ENCODE data around the gene KCNMB3. TPM values are rescaled to one million over a fixed set of nuclear protein-coding genes. Genes with fewer than 3 reads are reported as not detected.
A peak's percentile ranks its signal among the peaks of the same experiment; 100 is the strongest.

The KCNMB3 gene
- total and polyA plus RNA-seq, 2 experiments from 2014 or later, result 2.6 to 3.5 TPM

DNA sequence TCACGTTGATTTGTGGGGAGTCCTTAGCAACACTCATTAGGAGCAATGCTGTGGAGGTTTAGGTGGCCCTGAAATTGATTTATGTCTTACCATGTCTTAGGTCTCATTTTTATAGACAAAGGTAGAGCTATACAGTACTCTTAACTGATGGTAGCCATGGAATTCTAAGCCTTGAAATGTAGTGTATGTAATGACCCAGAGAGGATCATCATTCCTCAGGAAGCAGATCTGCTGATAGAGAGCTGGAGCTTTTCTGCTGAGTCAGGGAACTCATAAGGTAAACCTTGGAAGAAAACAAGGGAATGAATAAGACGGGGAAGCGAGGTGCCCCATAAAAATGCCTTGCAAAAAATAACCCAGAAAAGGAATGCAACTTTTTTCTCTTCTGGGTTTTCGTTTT, 37.9 kb upstream of the KCNMB3 start:
- Histone ChIP-seq H3K9me3 (ENCODE audit: low read depth) (no peaks in the 10 kb centered on the region), H3K36me3 (replicated peaks; ENCODE audit: insufficient read depth, low read depth) (no peaks in the 10 kb centered on the region), H2AFZ (no peak overlapping the region), H3K27ac (no peak overlapping the region), H3K9me2 (replicated peaks; ENCODE audit: insufficient read depth) (no peaks in the 10 kb centered on the region), H3K4me1 (ENCODE audit: insufficient read depth) (no peaks in the 10 kb centered on the region), H3K4me3 (no peak overlapping the region), H4K20me1 (ENCODE audit: insufficient read depth, poor library complexity, severe bottlenecking) (no peaks in the 10 kb centered on the region), H3K79me2 (no peaks in the 10 kb centered on the region), H3K4me2 (no peak overlapping the region), H3K27me3 (no peaks in the 10 kb centered on the region)
- TF ChIP-seq EZH2phosphoT487 (IDR thresholded peaks at IDR 0.05; ENCODE audit: low read depth, severe bottlenecking, unreplicated experiment) (no peak), EZH2 (IDR thresholded peaks at IDR 0.05; ENCODE audit: borderline replicate concordance) (no peak)
- TF ChIP-seq, protein P1, sequence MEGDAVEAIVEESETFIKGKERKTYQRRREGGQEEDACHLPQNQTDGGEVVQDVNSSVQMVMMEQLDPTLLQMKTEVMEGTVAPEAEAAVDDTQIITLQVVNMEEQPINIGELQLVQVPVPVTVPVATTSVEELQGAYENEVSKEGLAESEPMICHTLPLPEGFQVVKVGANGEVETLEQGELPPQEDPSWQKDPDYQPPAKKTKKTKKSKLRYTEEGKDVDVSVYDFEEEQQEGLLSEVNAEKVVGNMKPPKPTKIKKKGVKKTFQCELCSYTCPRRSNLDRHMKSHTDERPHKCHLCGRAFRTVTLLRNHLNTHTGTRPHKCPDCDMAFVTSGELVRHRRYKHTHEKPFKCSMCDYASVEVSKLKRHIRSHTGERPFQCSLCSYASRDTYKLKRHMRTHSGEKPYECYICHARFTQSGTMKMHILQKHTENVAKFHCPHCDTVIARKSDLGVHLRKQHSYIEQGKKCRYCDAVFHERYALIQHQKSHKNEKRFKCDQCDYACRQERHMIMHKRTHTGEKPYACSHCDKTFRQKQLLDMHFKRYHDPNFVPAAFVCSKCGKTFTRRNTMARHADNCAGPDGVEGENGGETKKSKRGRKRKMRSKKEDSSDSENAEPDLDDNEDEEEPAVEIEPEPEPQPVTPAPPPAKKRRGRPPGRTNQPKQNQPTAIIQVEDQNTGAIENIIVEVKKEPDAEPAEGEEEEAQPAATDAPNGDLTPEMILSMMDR (IDR thresholded peaks at IDR 0.05; ENCODE audit: poor library complexity), result no peak
- WGBS (ENCODE audit: low lambda C conversion rate, missing lambda C conversion rate), result 56% methylated on average over 4 of the region's 4 CpGs
- peak; percentile 54 for DNase-seq (ENCODE audit: low spot score)

DNA sequence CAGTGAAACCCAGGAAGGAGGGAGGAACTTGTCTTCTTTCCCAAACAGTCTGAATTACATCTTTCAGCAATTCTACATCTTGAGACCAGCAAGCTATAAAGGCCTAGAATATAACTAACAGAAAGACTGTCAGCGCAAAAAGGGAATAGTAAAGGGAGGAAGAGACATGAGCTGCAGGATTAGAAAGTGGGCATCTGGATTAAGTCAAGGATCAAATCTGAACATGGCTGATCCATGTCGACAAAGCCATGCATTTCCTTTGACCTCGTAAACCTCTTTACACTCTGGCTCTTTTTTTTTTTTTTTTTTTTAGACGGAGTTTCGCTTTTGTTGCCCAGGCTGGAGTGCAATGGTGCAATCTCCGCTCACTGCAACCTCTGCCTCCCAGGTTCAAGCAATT, 35.4 kb upstream of the KCNMB3 start:
- peak overlapping the region; percentile 52 for H3K4me2 ChIP-seq
- WGBS (ENCODE audit: low lambda C conversion rate, missing lambda C conversion rate), result 66% methylated on average over 6 of the region's 6 CpGs
- DNase-seq (ENCODE audit: low spot score), result no peak
- no peaks in the 10 kb centered on the region for H3K4me1 ChIP-seq (ENCODE audit: insufficient read depth)
- no peak overlapping the region for H2AFZ ChIP-seq
- H3K27ac ChIP-seq, result no peak overlapping the region
- H4K20me1 ChIP-seq (ENCODE audit: insufficient read depth, poor library complexity, severe bottlenecking), result no peaks in the 10 kb centered on the region
- no peaks in the 10 kb centered on the region for H3K36me3 ChIP-seq (replicated peaks; ENCODE audit: insufficient read depth, low read depth)
- H3K27me3 ChIP-seq, result no peaks in the 10 kb centered on the region
- H3K9me2 ChIP-seq (replicated peaks; ENCODE audit: insufficient read depth), result no peaks in the 10 kb centered on the region
- no peak for TF ChIP-seq EZH2phosphoT487 (IDR thresholded peaks at IDR 0.05; ENCODE audit: low read depth, severe bottlenecking, unreplicated experiment)
- no peak for TF ChIP-seq EZH2 (IDR thresholded peaks at IDR 0.05; ENCODE audit: borderline replicate concordance)
- TF ChIP-seq, protein P1 (IDR thresholded peaks at IDR 0.05; ENCODE audit: poor library complexity), result no peak
- no peak overlapping the region for H3K4me3 ChIP-seq
- H3K79me2 ChIP-seq, result no peaks in the 10 kb centered on the region
- no peaks in the 10 kb centered on the region for H3K9me3 ChIP-seq (ENCODE audit: low read depth)

DNA sequence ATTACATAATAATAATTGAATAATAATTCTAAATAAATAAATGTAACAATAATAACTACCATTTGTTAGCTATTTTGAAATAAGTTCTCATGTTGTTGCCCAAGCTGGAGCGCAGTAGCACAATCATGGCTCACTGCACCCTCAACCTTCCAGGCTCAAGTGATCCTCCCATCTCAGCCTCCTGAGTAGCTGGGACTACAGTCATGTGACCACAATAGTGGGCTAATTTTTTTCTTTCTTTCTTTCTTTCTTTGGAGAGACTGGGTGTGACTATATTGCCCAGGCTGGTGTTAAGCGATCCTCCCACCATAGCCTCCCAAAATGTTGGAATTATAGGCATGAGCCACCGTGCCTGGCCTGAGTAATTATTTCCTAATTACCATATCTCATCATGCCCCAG, 30.9 kb upstream of the KCNMB3 start:
- no peaks in the 10 kb centered on the region for H3K36me3 ChIP-seq (replicated peaks; ENCODE audit: insufficient read depth, low read depth)
- 77% methylated on average over 3 of the region's 3 CpGs for WGBS (ENCODE audit: low lambda C conversion rate, missing lambda C conversion rate)

More for the DNA sequence above, 30.9 kb upstream of the KCNMB3 start:
- Histone ChIP-seq H3K4me3 (no peak overlapping the region), H3K27ac (no peak overlapping the region), H3K9me2 (replicated peaks; ENCODE audit: insufficient read depth) (no peaks in the 10 kb centered on the region), H3K79me2 (no peaks in the 10 kb centered on the region), H4K20me1 (ENCODE audit: insufficient read depth, poor library complexity, severe bottlenecking) (no peaks in the 10 kb centered on the region), H2AFZ (no peak overlapping the region), H3K27me3 (no peaks in the 10 kb centered on the region), H3K4me2 (no peak overlapping the region), H3K4me1 (ENCODE audit: insufficient read depth) (no peaks in the 10 kb centered on the region), H3K9me3 (ENCODE audit: low read depth) (no peaks in the 10 kb centered on the region)
- no peak for TF ChIP-seq EZH2 (IDR thresholded peaks at IDR 0.05; ENCODE audit: borderline replicate concordance)
- TF ChIP-seq, protein P1 (IDR thresholded peaks at IDR 0.05; ENCODE audit: poor library complexity), result no peak
- TF ChIP-seq EZH2phosphoT487 (IDR thresholded peaks at IDR 0.05; ENCODE audit: low read depth, severe bottlenecking, unreplicated experiment), result no peak
- DNase-seq (ENCODE audit: low spot score), result no peak

All from hepatocyte (in vitro differentiated cells).